ENCODE measurements around the gene JAKMIP2.
A peak's percentile ranks its signal among the peaks of the same experiment; 100 is the strongest.
"Not testable (repeated sequence)": the region's sequence is repeated elsewhere in the genome, so short reads cannot be mapped to it uniquely, and the experiment has no call there.

Gene JAKMIP2

GRCh38 chr5:147610798-147611197 is 171.7 kb downstream of the JAKMIP2 start:
- no peak for DNase-seq (ENCODE audit: low spot score)

GRCh38 chr5:147601652-147602051 is 180.9 kb downstream of the JAKMIP2 start:
- DNase-seq (ENCODE audit: low spot score), result no peak

- DNase-seq (ENCODE audit: low spot score), result no peak
Observed at GRCh38 chr5:147591120-147591519, 191.4 kb downstream of the JAKMIP2 start.

GRCh38 chr5:147590096-147590495 is 192.4 kb downstream of the JAKMIP2 start:
- no peak for DNase-seq (ENCODE audit: low spot score)

- no peak for DNase-seq (ENCODE audit: low spot score)
Observed at GRCh38 chr5:147586832-147587231, 195.7 kb downstream of the JAKMIP2 start.

- no peak for DNase-seq (ENCODE audit: low spot score)
Observed at GRCh38 chr5:147586221-147586620, 196.3 kb downstream of the JAKMIP2 start.

GRCh38 chr5:147582272-147582671 is 200.3 kb downstream of the JAKMIP2 start:
- not testable (repeated sequence) for DNase-seq (ENCODE audit: low spot score)

GRCh38 chr5:147580418-147580817 is 202.1 kb downstream of the JAKMIP2 start:
- DNase-seq (ENCODE audit: low spot score), result not testable (repeated sequence)

GRCh38 chr5:147578228-147579024 is 204.1 kb downstream of the JAKMIP2 start:
- peak; percentile 63 for DNase-seq (ENCODE audit: low spot score)

- peak; percentile 62 for DNase-seq (ENCODE audit: low spot score)
Observed at GRCh38 chr5:147576646-147577535, 205.6 kb downstream of the JAKMIP2 start.

GRCh38 chr5:147575598-147575997 is 206.9 kb downstream of the JAKMIP2 start:
- DNase-seq (ENCODE audit: low spot score), result no peak

- DNase-seq (ENCODE audit: low spot score), result no peak
Observed at GRCh38 chr5:147573211-147573610, 209.3 kb downstream of the JAKMIP2 start.

GRCh38 chr5:147568710-147569406 is 213.7 kb downstream of the JAKMIP2 start:
- DNase-seq (ENCODE audit: low spot score), result no peak

- peak; percentile 50 for DNase-seq (ENCODE audit: low spot score)
Observed at GRCh38 chr5:147567917-147568598, 214.5 kb downstream of the JAKMIP2 start.

GRCh38 chr5:147565524-147565923 is 217.0 kb downstream of the JAKMIP2 start:
- DNase-seq (ENCODE audit: low spot score), result peak; percentile 24

- DNase-seq (ENCODE audit: low spot score), result no peak
Observed at GRCh38 chr5:147564124-147564486, 218.4 kb downstream of the JAKMIP2 start.

- DNase-seq (ENCODE audit: low spot score), result no peak
Observed at GRCh38 chr5:147563466-147564123, 218.9 kb downstream of the JAKMIP2 start.

- no peak for DNase-seq (ENCODE audit: low spot score)
Observed at GRCh38 chr5:147561435-147561834, 221.1 kb downstream of the JAKMIP2 start.

GRCh38 chr5:147560718-147561331 is 221.7 kb downstream of the JAKMIP2 start:
- DNase-seq (ENCODE audit: low spot score), result no peak

- DNase-seq (ENCODE audit: low spot score), result no peak
Observed at GRCh38 chr5:147559749-147560148, 222.8 kb downstream of the JAKMIP2 start.

GRCh38 chr5:147558826-147559225 is 223.7 kb downstream of the JAKMIP2 start:
- peak; percentile 78 for DNase-seq (ENCODE audit: low spot score)

Measured in AG08395 (cell line).